Measurements from ENCODE around the gene XPO5. TPM values are rescaled to one million over a fixed set of nuclear protein-coding genes. Genes with fewer than 3 reads are reported as not detected.

XPO5 gene
- total and polyA plus RNA-seq, 12 donors = 10.9 to 70.6 (median 21.9) TPM

- Histone ChIP-seq H3K9me3 (replicated peaks in 1 of 3) (no peaks in the 10 kb centered on the region), H3K27me3 (no peaks in the 10 kb centered on the region), H3K4me3 (no peak overlapping the region), H3K36me3 (replicated peaks in 1 of 2) (no peaks in the 10 kb centered on the region), H3K4me1 (replicated peaks in 1 of 2) (peaks cover 18 to 38% of the 10 kb centered on the region in 2 donors), H3K27ac (no peak overlapping the region)
- no peak for DNase-seq
- intact Hi-C loops (cut with DNase I) = no loop called here
- TF ChIP-seq, protein P1, sequence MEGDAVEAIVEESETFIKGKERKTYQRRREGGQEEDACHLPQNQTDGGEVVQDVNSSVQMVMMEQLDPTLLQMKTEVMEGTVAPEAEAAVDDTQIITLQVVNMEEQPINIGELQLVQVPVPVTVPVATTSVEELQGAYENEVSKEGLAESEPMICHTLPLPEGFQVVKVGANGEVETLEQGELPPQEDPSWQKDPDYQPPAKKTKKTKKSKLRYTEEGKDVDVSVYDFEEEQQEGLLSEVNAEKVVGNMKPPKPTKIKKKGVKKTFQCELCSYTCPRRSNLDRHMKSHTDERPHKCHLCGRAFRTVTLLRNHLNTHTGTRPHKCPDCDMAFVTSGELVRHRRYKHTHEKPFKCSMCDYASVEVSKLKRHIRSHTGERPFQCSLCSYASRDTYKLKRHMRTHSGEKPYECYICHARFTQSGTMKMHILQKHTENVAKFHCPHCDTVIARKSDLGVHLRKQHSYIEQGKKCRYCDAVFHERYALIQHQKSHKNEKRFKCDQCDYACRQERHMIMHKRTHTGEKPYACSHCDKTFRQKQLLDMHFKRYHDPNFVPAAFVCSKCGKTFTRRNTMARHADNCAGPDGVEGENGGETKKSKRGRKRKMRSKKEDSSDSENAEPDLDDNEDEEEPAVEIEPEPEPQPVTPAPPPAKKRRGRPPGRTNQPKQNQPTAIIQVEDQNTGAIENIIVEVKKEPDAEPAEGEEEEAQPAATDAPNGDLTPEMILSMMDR (IDR thresholded peaks at IDR 0.05) = no peak
- TF ChIP-seq POLR2A (IDR thresholded peaks at IDR 0.05) = no peak
- 74 to 82% (median 75%) methylated on average over 6 of the region's 6 CpGs for WGBS, 4 donors
These were observed 85.3 kb downstream of the XPO5 start for GRCh38 chr6:43490523-43490939.

DNA sequence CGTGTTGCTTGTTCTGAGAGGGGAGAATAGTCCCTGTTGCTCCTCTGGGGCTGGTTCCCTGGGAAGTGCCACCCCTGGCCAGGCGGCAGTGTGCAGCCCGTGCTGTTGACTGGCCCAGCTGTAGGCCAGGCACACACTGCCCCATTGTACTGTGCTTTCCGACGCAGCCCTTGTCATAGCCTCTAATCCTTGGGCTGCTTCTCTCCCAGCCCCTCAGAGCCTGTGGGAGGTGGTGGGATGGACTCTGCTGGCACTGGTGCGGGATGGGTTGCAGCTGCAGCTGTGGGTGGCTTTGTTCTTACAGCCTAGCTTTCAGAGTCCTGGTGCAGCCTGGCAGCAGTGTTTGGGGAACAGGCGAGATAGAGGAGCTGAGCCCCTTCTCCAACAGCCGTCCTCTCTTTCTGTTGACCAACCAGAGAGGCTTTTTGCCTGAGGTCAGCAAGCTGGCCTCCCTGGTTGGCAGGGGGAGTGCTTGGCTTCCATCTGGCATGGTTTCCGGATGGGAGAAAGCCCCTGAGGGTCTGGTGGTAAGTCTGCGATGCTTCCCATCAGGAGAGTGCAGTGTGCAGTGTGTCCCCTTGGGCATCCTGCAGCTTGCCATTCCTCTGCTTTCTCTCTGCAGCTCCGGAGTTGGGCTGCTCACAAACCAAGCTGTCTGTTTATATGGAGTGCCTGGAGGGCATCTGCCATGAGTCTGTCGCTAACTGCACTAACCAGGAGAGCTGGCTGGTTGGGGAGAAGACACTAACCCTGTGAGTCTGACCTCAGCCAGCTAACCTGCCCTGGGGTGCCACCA lies 86.4 kb downstream of the XPO5 start:
- 81 to 89% (median 82%) methylated on average over 8 to 12 of the region's 12 CpGs for WGBS, 4 donors
- Histone ChIP-seq H3K4me1 (replicated peaks in 1 of 2) (peaks cover 8 to 32% of the 10 kb centered on the region in 2 donors), H3K27ac (peak overlapping the region in 2 of 5 donors; percentile 61 to 74), H3K27me3 (no peaks in the 10 kb centered on the region), H3K4me3 (no peak overlapping the region), H3K9me3 (replicated peaks in 1 of 3) (no peaks in the 10 kb centered on the region), H3K36me3 (replicated peaks in 1 of 2) (no peaks in the 10 kb centered on the region)
- no peak for TF ChIP-seq POLR2A (IDR thresholded peaks at IDR 0.05)
- TF ChIP-seq, protein P1 (IDR thresholded peaks at IDR 0.05) = no peak
- intact Hi-C loops (cut with DNase I) = no loop called here
- DNase-seq = no peak

DNA sequence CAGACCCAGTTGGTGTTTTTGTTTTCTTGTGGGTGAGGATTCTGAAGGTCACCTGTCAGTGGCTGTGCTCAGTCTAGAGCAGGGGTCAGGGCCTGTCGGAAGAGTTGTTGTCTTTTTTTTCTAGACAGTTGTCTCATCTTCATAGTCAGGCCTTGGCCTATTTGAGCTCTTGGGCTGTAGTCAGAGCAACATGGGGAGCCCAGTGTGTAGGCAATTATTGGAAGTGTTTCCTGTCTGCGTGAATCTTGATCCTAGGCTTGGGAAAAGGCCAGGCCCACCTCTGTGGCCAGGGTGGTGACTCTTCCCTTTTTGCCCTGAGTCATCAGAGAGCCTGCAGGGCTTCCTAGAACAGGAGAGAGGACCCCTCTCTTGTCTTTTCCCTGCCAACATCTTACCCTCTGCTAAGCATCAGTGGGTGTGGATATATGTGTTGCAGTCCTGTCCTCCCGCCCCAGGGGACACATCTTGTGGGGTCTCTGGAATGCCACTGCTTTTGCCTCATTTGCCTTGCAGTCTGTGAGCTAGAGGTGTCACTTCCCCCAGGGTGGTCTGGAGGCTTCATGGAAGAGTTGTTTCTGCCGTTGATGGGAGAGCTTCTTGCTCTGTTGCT lies 87.1 kb downstream of the XPO5 start:
- H3K9me3 ChIP-seq (replicated peaks in 1 of 3) = no peaks in the 10 kb centered on the region

More for the DNA sequence above, 87.1 kb downstream of the XPO5 start:
- no peak overlapping the region for H3K4me3 ChIP-seq
- intact Hi-C loops (cut with DNase I) = no loop called here
- WGBS, 4 donors = 28 to 67% (median 49%) methylated on average over 3 to 4 of the region's 4 CpGs
- H3K4me1 ChIP-seq (replicated peaks in 1 of 2) = peaks cover 2 to 32% of the 10 kb centered on the region in 2 donors
- H3K36me3 ChIP-seq (replicated peaks in 1 of 2) = no peaks in the 10 kb centered on the region
- no peaks in the 10 kb centered on the region for H3K27me3 ChIP-seq
- H3K27ac ChIP-seq = peak overlapping the region in 2 of 5 donors; percentile 61 to 74
- no peak for TF ChIP-seq POLR2A (IDR thresholded peaks at IDR 0.05)
- TF ChIP-seq, protein P1 (IDR thresholded peaks at IDR 0.05) = no peak
- DNase-seq = peak in 5 of 7 donors; percentile 54 to 68 (median 63)

Measured in adrenal gland (tissue), 12 donors.